ENCODE results near the gene VASN.
"Not testable (repeated sequence)": the region's sequence is repeated elsewhere in the genome, so short reads cannot be mapped to it uniquely, and the experiment has no call there.

The VASN gene

GRCh38 chr16:4385066-4385788 is 13.6 kb downstream of the VASN start:
- no peak for DNase-seq (ENCODE audit: low read depth in 2 of 2)

DNA sequence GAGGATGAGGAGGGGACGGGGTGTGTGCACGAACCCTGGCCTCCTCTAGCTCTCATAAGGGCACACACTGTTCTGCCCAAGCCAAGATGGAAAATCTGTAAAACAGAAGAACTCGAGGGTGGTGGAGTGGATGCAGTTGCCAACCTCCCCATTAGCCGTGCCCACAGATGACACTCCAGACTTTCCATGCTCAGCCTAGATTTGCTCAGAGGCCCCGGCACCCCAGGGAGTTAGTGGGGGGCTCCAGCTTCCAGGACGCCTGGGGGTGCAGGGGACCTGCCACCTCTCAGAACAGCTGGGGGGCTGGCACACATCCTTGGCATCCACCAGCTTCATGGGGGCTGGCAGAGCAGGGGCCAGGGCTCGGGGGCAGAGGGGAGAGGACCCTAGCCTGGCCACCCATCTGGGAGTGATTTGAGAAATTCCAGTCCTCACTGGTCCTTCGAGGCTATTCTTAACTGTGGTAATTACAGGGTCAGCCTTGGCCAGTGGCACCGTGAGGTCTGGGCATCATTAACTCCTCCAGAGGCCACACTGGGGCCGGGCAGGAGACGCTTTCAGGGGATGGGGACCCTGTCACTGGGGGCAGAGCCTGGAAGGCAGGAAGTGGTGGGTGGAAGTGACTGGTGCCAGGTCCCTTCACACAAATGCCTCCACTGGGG is 14.3 kb downstream of the VASN start:
- DNase-seq (ENCODE audit: low read depth in 2 of 2): no peak

DNA sequence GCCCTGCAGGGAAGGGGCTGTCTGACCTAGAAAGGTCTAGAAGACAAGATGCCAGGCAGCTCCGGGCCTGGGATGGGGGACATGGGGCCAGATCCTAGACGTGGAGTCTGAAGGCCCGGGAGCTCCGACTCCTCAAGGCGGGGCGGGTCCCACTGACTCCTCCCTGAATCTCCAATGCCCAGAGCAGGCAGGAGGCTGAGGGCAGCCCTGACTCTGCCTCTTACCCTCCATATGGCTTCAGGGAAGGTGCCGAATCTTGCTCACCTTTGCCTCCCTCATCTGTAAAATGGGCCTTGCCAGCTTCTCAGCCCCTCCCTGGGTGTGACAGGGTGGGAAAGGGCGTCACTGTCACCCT is 14.8 kb downstream of the VASN start:
- DNase-seq (ENCODE audit: low read depth in 2 of 2): no peak

GRCh38 chr16:4386951-4387565 is 15.4 kb downstream of the VASN start:
- DNase-seq (ENCODE audit: low read depth in 2 of 2): no peak

DNA sequence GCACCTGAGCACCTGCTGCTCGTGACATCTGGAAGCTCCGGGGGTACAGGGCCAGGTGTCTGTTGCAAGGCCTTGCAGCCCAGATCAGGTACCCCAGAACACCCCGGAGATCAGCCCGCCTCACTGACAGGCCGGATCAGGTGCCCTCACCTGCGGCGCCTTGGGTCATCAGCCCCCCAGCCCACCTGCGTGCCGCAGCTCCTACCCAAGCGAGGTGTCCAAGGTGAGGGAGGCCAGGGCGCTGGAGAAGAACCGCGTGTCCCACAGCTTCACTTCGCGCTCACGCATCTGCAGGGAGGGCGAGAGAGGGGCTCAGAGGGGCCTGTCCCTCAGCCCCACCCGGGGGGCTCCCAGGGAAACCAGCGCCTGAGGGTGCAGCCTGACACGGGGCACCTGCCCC is 16.1 kb downstream of the VASN start:
- DNase-seq (ENCODE audit: low read depth in 2 of 2): no peak

DNA sequence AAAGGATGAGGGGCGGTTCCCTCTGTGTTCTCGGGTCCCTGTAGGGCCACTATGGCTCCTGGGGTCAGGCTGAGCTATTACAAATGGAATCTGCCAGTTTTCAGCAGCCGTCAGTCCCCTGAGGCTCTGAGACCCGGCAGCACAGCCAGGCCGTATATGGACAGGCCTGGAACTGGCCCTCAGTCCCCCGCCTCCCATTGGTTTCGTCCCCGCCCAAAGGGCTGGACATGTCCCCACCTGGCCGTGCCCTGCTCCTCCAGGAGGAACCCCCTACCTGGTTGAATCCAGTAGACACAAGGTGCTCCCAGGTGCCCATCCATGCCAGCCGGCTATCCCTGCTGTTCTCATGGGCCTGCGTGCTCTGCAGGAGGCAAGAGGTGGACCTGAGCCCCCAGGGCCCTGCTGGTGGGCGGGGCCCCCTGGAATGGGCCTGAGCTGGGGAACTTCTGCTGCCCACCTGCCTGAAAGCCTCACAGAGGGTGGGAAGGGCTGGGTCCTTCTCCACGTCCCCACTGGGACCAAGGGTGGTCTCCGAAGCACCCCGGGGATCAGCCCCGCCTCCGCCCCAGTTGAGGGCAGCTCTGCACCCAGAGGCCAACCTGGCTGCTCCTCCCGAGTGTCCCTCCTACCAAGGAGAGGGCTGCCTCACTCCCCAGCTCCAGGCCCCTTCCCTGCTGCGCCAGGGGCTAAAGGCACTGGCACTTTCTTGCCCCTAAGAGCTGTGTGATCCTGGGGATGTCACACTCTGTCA is 16.8 kb downstream of the VASN start:
- no peak for DNase-seq (ENCODE audit: low read depth in 2 of 2)

GRCh38 chr16:4389051-4389955 is 17.7 kb downstream of the VASN start:
- DNase-seq (ENCODE audit: low read depth in 2 of 2): no peak

- DNase-seq (ENCODE audit: low read depth in 2 of 2): no peak
These were observed 18.9 kb downstream of the VASN start for GRCh38 chr16:4390266-4391260.

DNA sequence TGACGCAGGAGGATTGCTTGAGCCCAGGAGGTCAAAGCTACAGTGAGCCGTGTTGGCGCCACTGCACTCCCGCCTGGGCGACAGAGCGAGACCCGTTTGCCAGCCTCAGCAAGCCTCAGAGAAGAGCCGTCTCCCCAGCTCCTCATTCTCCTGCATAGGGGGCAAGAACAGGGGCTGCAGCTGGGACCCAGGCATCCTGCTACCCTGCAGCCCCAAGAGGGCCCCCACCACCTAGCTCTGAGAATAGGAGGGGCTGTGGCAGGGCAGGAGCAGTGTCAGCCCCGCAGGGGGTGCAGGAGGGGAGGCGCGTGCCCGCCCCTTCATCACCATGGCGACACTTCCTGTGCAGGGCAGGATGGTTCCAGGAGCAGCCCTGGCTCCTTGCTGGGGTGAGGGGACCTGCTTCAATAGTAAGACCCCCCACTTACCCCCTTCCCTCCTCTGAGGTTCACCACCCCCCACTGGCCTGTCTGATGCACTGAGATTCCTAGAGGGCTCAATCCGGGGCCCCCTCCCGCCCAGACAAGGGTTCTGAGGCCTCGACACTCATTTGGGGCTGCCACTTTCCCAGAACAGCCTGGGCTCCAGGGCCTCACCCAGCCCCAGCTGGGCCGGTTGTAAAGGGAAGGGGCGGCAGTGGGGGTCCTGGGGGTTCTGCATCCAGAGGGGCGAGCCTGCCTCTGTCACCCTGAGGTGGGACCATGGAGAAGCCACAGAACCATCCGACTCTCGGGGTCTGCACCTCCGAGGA is 20.2 kb downstream of the VASN start:
- DNase-seq (ENCODE audit: low read depth in 2 of 2): no peak

- no peak for DNase-seq (ENCODE audit: low read depth in 2 of 2)
These were observed 21.0 kb downstream of the VASN start for GRCh38 chr16:4392382-4393239.

DNA sequence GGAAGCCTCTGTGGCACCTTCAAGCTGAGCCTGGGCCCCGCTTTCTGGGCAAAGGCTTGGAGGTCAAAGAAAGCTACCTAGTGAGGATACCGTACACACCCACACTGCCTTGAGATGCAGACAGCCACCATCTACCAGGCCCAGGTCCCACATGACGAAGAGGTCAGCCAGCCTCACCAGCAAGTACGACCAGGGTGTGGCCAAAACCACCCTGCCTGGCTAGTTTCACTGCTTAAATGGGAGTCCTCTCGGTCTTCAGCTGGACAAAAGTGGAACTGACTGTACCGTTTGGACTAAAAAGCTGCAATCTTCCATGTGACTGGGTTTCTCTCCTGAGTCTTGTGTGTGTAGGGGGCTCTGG is 21.6 kb downstream of the VASN start:
- no peak for DNase-seq (ENCODE audit: low read depth in 2 of 2)

DNA sequence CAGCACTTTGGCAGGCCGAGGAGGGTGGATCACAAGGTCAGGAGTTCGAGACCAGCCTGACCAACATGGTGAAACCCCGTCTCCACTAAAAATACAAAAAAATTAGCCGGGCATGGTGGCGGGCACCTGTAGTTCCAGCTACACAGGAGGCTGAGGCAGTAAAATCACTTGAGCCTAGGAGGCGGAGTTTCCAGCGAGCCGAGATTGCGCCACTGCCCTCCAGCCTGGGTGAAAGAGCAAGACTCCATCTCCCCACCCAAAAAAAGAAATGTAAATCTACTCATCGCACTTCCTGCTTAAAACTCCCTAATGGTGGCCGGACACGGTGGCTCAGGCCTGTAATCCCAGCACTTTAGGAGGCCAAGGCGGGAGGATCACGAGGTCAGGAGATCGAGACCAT is 22.2 kb downstream of the VASN start:
- DNase-seq (ENCODE audit: low read depth in 2 of 2): not testable (repeated sequence)

GRCh38 chr16:4395055-4395726 is 23.5 kb downstream of the VASN start:
- DNase-seq (ENCODE audit: low read depth in 2 of 2): no peak

DNA sequence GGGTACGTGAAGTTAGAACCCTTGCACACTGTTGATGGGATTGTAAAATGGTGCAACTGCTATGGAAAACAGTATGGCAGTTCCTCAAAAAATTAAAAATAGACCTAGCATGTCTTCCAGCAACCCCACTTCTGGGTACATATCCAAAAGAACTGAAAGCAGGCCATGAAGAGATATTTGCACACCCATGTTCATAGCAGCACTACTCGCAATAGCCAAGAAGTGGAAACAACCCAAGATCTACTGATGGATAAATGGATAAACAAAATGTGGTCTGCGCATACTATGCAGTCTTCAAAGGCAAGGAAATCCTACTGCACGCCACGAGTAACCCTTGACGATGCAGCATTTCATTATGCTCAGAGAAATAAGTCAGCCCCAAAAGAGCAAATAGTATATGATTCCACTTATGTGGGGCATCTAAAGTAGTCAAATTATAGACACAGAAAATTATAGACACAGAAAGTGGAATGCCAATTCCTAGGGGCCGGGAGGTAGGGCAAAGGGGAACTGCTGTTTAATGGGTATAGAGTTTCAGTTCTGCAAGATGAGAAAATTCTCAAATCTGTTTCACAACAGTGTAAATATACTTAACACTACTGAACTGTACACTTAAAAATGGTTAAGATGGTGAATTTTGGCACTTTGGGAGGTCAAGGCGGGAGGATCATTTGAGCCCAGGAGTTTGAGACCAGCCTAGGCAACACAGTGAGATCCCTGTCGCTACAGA is 27.5 kb downstream of the VASN start:
- no peak for DNase-seq (ENCODE audit: low read depth in 2 of 2)

DNA sequence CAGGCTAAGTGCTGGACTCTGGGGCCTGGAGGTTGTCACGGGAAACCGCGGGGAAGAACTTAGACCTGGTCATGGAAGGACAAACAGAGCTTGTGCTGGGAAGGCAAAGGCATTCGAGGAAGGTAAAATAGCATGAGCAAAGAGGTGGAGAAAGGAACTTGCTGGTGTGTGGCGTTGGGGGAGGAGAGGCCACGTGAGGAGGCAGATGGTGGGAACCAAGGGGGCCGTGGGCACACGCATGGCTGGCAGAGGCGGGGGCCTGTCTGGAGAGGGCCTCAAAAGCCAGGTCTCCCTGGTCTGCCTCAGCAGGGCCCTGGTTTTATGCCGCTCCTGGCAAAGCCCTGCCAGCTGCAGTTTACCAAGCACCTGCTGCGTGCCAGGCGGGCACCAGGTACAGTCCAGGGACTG is 29.4 kb downstream of the VASN start:
- DNase-seq (ENCODE audit: low read depth in 2 of 2): no peak

DNA sequence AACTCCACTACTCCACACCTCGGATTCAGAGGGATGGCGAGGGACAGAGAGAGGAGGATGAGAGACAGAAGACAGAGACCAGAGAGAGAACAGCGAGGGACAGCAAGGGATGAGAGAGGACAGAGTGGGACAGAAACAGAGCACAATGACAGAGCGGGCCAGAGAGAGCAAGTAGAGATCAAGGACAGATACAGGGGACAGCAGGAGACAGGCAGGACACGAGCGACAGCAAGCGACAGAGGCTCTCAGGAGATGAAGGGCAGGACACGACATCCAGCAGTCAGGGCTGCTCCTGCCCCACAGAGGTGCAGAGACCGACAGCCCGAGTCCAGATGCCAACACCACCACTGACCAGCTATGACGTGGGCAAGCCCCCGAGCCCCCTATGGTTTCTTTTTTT is 29.9 kb downstream of the VASN start:
- no peak for DNase-seq (ENCODE audit: low read depth in 2 of 2)

DNA sequence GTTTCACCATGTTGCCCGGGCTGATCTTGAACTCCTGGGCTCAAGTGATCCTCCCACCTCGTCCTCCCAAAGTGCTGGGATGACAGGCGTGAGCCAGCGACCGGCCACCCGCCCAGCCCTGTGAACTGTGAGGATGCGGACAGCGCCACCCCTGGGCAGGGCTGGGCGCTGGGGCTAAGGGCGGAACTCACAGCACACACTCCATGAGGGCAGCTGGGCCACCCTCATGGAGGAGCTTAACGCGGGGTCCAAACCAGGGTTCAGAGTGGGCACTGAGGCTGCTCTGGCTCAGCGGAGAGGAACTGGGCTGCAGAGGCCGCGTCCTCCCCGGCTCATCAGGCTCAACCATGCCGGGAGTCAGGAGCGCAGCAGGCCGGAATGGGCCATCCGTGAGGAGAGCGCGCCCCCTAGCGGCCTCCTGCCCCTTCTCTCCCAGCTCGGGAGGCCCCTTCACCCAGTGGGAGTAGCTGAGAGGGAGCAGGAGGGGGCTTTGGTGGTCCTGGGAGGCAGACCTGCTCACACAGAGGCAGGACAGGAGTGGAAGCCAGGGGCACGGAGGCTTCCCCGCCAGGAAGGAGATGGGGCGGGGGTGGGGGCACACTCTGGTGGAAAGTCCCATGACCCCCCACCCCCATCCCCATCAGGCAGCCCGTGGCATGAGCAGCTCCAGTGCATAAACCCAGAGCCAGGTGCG is 30.9 kb downstream of the VASN start:
- peak; percentile 40 to 44 for DNase-seq (ENCODE audit: low read depth in 2 of 2)

All from stimulated activated CD8-positive, alpha-beta memory T cell treated with anti-CD3 and anti-CD28 coated beads, Interleukin-7, amount 100 ng/mL, for 1 hour (primary cell).